ENCODE results near the gene ERGIC2.

Gene ERGIC2

DNA sequence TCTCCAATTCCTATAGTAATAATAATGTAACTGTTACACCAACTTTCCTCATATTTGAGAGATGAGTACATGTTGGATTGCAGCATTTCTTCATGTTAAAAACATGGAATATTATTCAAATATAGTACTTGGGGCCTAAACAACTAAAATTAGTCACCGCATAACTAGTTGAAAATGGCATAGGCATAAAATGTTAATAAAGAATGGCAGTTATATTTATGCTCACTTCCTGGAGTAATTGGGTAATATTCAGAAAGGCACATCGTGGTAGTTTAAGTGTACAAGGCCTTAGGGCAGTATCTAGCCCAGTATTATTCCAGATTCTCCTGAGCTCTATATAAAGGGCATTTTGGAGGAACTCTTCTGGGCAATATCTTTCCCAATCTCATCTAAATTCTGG is 46.0 kb downstream of the ERGIC2 start:
- Histone ChIP-seq H3K27me3 (ENCODE audit: control insufficient read depth in 5 of 5, insufficient read depth in 4 of 5, low read length in 5 of 5) (no peaks in the 10 kb centered on the region), H3K36me3 (ENCODE audit: control insufficient read depth in 5 of 5, insufficient read depth in 5 of 5, low read length in 5 of 5) (peaks cover 3 to 17% (median 14%) of the 10 kb centered on the region in 5 donors)

GRCh38 chr12:29333178-29333577 is 47.8 kb downstream of the ERGIC2 start:
- Histone ChIP-seq H3K27ac (ENCODE audit: low read depth, low read length) (no peak overlapping the region), H3K4me3 (ENCODE audit: low read depth in 1 of 5, low read length in 5 of 5) (no peak overlapping the region), H3K9me3 (ENCODE audit: control insufficient read depth in 5 of 5, low read length in 5 of 5) (no peaks in the 10 kb centered on the region), H3K4me1 (ENCODE audit: control insufficient read depth in 5 of 5, insufficient read depth in 5 of 5, low read length in 5 of 5) (no peaks in the 10 kb centered on the region), H3K27me3 (ENCODE audit: control insufficient read depth in 5 of 5, insufficient read depth in 4 of 5, low read length in 5 of 5) (no peaks in the 10 kb centered on the region), H3K9ac (ENCODE audit: low read length in 5 of 5) (no peak overlapping the region), H3K36me3 (ENCODE audit: control insufficient read depth in 5 of 5, insufficient read depth in 5 of 5, low read length in 5 of 5) (peaks cover under 1 to 13% (median 9%) of the 10 kb centered on the region in 5 donors)

More for the DNA sequence above, 46.0 kb downstream of the ERGIC2 start:
- Histone ChIP-seq H3K27ac (ENCODE audit: low read depth, low read length) (no peak overlapping the region), H3K4me3 (ENCODE audit: low read depth in 1 of 5, low read length in 5 of 5) (no peak overlapping the region), H3K9ac (ENCODE audit: low read length in 5 of 5) (no peak overlapping the region), H3K9me3 (ENCODE audit: control insufficient read depth in 5 of 5, low read length in 5 of 5) (no peaks in the 10 kb centered on the region), H3K4me1 (ENCODE audit: control insufficient read depth in 5 of 5, insufficient read depth in 5 of 5, low read length in 5 of 5) (no peaks in the 10 kb centered on the region)

- Histone ChIP-seq H3K27ac (ENCODE audit: low read depth, low read length) (no peak overlapping the region), H3K9ac (ENCODE audit: low read length in 5 of 5) (no peak overlapping the region), H3K9me3 (ENCODE audit: control insufficient read depth in 5 of 5, low read length in 5 of 5) (no peaks in the 10 kb centered on the region), H3K4me3 (ENCODE audit: low read depth in 1 of 5, low read length in 5 of 5) (no peak overlapping the region), H3K36me3 (ENCODE audit: control insufficient read depth in 5 of 5, insufficient read depth in 5 of 5, low read length in 5 of 5) (peaks cover 0 to 13% (median 8%) of the 10 kb centered on the region in 5 donors), H3K27me3 (ENCODE audit: control insufficient read depth in 5 of 5, insufficient read depth in 4 of 5, low read length in 5 of 5) (no peaks in the 10 kb centered on the region), H3K4me1 (ENCODE audit: control insufficient read depth in 5 of 5, insufficient read depth in 5 of 5, low read length in 5 of 5) (no peaks in the 10 kb centered on the region)
Measured at GRCh38 chr12:29329411-29329810, 51.6 kb downstream of the ERGIC2 start.

- H3K27me3 ChIP-seq (ENCODE audit: control insufficient read depth in 5 of 5, insufficient read depth in 4 of 5, low read length in 5 of 5), result no peaks in the 10 kb centered on the region
- H3K27ac ChIP-seq (ENCODE audit: low read depth, low read length), result no peak overlapping the region
- H3K4me3 ChIP-seq (ENCODE audit: low read depth in 1 of 5, low read length in 5 of 5), result no peak overlapping the region
- H3K9me3 ChIP-seq (ENCODE audit: control insufficient read depth in 5 of 5, low read length in 5 of 5), result no peaks in the 10 kb centered on the region
- peaks cover 0 to 12% (median 10%) of the 10 kb centered on the region in 5 donors for H3K36me3 ChIP-seq (ENCODE audit: control insufficient read depth in 5 of 5, insufficient read depth in 5 of 5, low read length in 5 of 5)
- H3K9ac ChIP-seq (ENCODE audit: low read length in 5 of 5), result no peak overlapping the region
- H3K4me1 ChIP-seq (ENCODE audit: control insufficient read depth in 5 of 5, insufficient read depth in 5 of 5, low read length in 5 of 5), result no peaks in the 10 kb centered on the region
Measured at GRCh38 chr12:29322157-29322556, 58.8 kb downstream of the ERGIC2 start.

- Histone ChIP-seq H3K36me3 (ENCODE audit: control insufficient read depth in 5 of 5, insufficient read depth in 5 of 5, low read length in 5 of 5) (peaks cover 0 to 12% (median 10%) of the 10 kb centered on the region in 5 donors), H3K27me3 (ENCODE audit: control insufficient read depth in 5 of 5, insufficient read depth in 4 of 5, low read length in 5 of 5) (no peaks in the 10 kb centered on the region), H3K4me3 (ENCODE audit: low read depth in 1 of 5, low read length in 5 of 5) (no peak overlapping the region), H3K9ac (ENCODE audit: low read length in 5 of 5) (no peak overlapping the region), H3K4me1 (ENCODE audit: control insufficient read depth in 5 of 5, insufficient read depth in 5 of 5, low read length in 5 of 5) (no peaks in the 10 kb centered on the region), H3K27ac (ENCODE audit: low read depth, low read length) (no peak overlapping the region), H3K9me3 (ENCODE audit: control insufficient read depth in 5 of 5, low read length in 5 of 5) (no peaks in the 10 kb centered on the region)
Measured at GRCh38 chr12:29320295-29321085, 60.5 kb downstream of the ERGIC2 start.

- Histone ChIP-seq H3K9me3 (ENCODE audit: control insufficient read depth in 5 of 5, low read length in 5 of 5) (no peaks in the 10 kb centered on the region), H3K4me1 (ENCODE audit: control insufficient read depth in 5 of 5, insufficient read depth in 5 of 5, low read length in 5 of 5) (peaks cover 0 to 8% (median 0%) of the 10 kb centered on the region in 5 donors), H3K27me3 (ENCODE audit: control insufficient read depth in 5 of 5, insufficient read depth in 4 of 5, low read length in 5 of 5) (no peaks in the 10 kb centered on the region), H3K36me3 (ENCODE audit: control insufficient read depth in 5 of 5, insufficient read depth in 5 of 5, low read length in 5 of 5) (peaks cover under 1 to 15% (median 7%) of the 10 kb centered on the region in 5 donors), H3K9ac (ENCODE audit: low read length in 5 of 5) (no peak overlapping the region), H3K4me3 (ENCODE audit: low read depth in 1 of 5, low read length in 5 of 5) (no peak overlapping the region), H3K27ac (ENCODE audit: low read depth, low read length) (no peak overlapping the region)
Measured at GRCh38 chr12:29317556-29318363, 63.2 kb downstream of the ERGIC2 start.

GRCh38 chr12:29316752-29317151 is 64.2 kb downstream of the ERGIC2 start:
- Histone ChIP-seq H3K4me1 (ENCODE audit: control insufficient read depth in 5 of 5, insufficient read depth in 5 of 5, low read length in 5 of 5) (peaks cover 0 to 8% (median 0%) of the 10 kb centered on the region in 5 donors), H3K4me3 (ENCODE audit: low read depth in 1 of 5, low read length in 5 of 5) (no peak overlapping the region), H3K9me3 (ENCODE audit: control insufficient read depth in 5 of 5, low read length in 5 of 5) (no peaks in the 10 kb centered on the region), H3K27me3 (ENCODE audit: control insufficient read depth in 5 of 5, insufficient read depth in 4 of 5, low read length in 5 of 5) (no peaks in the 10 kb centered on the region), H3K27ac (ENCODE audit: low read depth, low read length) (no peak overlapping the region), H3K9ac (ENCODE audit: low read length in 5 of 5) (no peak overlapping the region), H3K36me3 (ENCODE audit: control insufficient read depth in 5 of 5, insufficient read depth in 5 of 5, low read length in 5 of 5) (peaks cover under 1 to 16% (median 4%) of the 10 kb centered on the region in 5 donors)

DNA sequence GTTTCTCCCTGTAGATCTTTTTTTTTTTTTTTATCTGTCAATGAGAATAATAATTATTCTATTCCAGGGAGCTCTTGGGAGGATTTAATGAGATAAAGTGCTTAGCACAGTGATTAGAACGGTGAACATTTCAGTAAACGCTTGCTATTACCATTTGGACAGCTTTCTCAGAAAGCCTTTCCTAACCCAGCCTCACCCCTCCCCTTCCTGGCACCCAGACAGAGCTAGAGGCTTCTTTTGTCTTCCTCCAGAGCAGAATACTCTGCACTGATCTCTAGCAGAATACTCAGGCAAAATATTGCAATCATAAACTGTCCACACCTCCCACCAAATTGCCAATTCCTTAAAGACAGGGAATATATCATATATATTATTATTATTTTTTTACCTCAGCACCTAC is 66.6 kb downstream of the ERGIC2 start:
- H3K9ac ChIP-seq (ENCODE audit: low read length in 5 of 5), result no peak overlapping the region
- H3K9me3 ChIP-seq (ENCODE audit: control insufficient read depth in 5 of 5, low read length in 5 of 5), result no peaks in the 10 kb centered on the region
- peaks cover 0 to 8% (median 0%) of the 10 kb centered on the region in 5 donors for H3K4me1 ChIP-seq (ENCODE audit: control insufficient read depth in 5 of 5, insufficient read depth in 5 of 5, low read length in 5 of 5)
- peaks cover 0 to 11% (median 0%) of the 10 kb centered on the region in 5 donors for H3K36me3 ChIP-seq (ENCODE audit: control insufficient read depth in 5 of 5, insufficient read depth in 5 of 5, low read length in 5 of 5)
- no peak overlapping the region for H3K4me3 ChIP-seq (ENCODE audit: low read depth in 1 of 5, low read length in 5 of 5)
- H3K27me3 ChIP-seq (ENCODE audit: control insufficient read depth in 5 of 5, insufficient read depth in 4 of 5, low read length in 5 of 5), result no peaks in the 10 kb centered on the region
- no peak overlapping the region for H3K27ac ChIP-seq (ENCODE audit: low read depth, low read length)

DNA sequence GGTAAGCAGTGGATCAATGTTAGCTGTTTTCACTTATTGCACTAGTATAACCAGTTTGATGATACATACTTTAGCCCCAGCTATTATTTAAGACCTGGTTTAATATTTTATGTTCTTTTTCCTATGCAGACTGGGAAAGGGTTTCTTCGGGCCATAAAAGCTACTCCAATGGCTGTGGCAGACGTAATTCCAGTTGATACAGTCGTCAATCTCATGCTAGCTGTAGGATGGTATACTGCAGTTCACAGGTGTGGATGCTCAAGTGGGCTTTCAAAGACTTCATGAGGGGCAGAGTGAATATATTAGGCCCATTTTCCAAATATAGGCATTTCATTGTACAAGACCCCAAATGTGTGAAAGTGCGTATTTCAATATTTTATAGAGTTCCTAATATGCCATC is 70.1 kb downstream of the ERGIC2 start:
- H3K9ac ChIP-seq (ENCODE audit: low read length in 5 of 5), result no peak overlapping the region
- peaks cover 0 to 13% (median 0%) of the 10 kb centered on the region in 5 donors for H3K36me3 ChIP-seq (ENCODE audit: control insufficient read depth in 5 of 5, insufficient read depth in 5 of 5, low read length in 5 of 5)
- H3K4me3 ChIP-seq (ENCODE audit: low read depth in 1 of 5, low read length in 5 of 5), result no peak overlapping the region
- no peaks in the 10 kb centered on the region for H3K27me3 ChIP-seq (ENCODE audit: control insufficient read depth in 5 of 5, insufficient read depth in 4 of 5, low read length in 5 of 5)
- peaks cover 0 to 8% (median 0%) of the 10 kb centered on the region in 5 donors for H3K4me1 ChIP-seq (ENCODE audit: control insufficient read depth in 5 of 5, insufficient read depth in 5 of 5, low read length in 5 of 5)
- no peaks in the 10 kb centered on the region for H3K9me3 ChIP-seq (ENCODE audit: control insufficient read depth in 5 of 5, low read length in 5 of 5)
- no peak overlapping the region for H3K27ac ChIP-seq (ENCODE audit: low read depth, low read length)
